ENCODE data around the gene ERF. TPM values are rescaled to one million over a fixed set of nuclear protein-coding genes. Genes with fewer than 3 reads are reported as not detected.
"Not testable (repeated sequence)": the region's sequence is repeated elsewhere in the genome, so short reads cannot be mapped to it uniquely, and the experiment has no call there.

ERF gene
- total and polyA plus RNA-seq, 4 experiments from 2014 or later: 2.7 to 39.9 (median 21.1) TPM

DNA sequence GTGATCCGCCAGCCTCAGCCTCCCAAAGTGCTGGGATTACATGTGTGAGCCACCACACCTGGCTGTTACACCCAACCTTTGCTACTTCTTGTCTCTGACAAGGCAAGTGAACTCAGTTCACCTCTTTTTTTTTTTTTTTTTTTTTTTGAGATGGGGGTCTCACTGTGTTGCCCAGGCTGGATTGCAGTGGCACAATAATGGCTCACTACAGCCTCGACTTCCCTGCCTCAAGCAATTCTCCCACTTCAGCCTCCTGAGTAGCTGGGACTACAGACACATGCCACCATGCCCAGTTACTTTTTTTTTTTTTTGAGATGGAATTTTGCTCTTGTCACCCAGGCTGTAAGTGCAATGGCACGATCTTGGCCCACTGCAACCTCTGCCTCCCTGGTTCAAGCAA lies 2.9 kb upstream of the ERF start:
- POLR2A ChIA-PET (ENCODE audit: partially characterized antibody): interaction anchor here (1.3 to 1.7 kb wide), 2 partner anchors 17 to 28 kb away, joined by 3 to 4 read pairs; no protein-coding TSS in a partner anchor

DNA sequence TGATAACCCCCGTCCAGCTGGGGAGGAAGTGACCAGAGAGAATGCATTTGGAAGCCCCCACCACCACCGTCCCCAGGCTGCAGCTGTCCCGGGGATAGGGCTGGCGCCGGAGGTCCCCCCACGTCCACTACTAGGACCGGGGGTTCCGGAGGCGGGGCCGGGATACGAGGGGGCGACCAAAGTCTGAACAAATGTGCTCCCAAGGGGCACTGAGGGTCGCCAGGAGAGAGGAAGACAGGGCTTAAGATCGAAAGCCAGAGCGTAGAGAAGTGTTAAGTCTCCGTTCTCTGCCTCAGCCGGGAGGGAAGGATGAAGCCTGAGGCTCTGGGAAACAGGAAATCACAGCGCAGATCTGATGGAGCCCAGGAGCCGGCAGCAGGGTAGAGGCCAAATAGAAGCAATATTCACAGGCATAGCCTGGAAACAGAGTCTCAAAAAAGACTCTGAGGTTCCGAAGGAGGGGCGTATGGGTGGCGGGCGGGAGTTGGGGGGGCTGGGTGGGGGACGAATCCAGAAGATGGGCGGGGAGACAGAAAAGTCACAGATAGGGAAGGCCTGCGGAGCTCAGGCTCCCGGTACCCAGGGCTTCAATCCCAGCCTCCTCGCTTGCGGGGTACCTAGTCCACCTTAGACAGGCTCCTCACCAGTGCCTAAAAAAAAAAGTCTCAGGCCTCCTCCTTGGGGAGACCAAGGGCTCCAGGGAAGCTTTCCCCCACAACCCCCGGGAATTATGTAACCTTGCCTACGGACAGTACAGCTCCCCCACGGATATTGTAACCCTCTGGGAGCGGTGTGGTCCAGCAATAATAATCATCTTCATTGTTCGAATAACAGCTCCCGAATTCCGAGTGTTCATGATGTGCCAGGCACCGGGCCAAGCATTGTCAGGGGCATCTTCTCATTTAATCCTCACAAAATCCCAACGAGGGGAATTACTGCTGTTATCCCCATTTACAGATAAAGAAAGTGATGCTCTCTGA lies 1.1 kb upstream of the ERF start:
- H3K27ac Mint-ChIP-seq: peak overlapping the region; percentile 81 to 88 (median 86)
- DNase-seq: no peak
- CTCF ChIA-PET (ENCODE audit: partially characterized antibody): interaction anchor here (1.2 to 1.3 kb wide), 2 partner anchors 13 to 23 kb away, joined by 4 to 6 read pairs; partner anchors contain the start of gene GSK3A

More for the DNA sequence above, 2.9 kb upstream of the ERF start:
- intact Hi-C loops (cut with micrococcal nuclease); H3K27me3 Mint-ChIP-seq; H3K4me3 Mint-ChIP-seq; H3K27me3 ChIP-seq (ENCODE audit: insufficient read depth, low read length); H3K27ac ChIP-seq (ENCODE audit: low read depth, low read length); H3K4me3 ChIP-seq (ENCODE audit: low read length in 2 of 2); H3K36me3 Mint-ChIP-seq; H3K9me3 ChIP-seq (ENCODE audit: control insufficient read depth in 1 of 2, low read length in 2 of 2); DNase-seq; H3K36me3 ChIP-seq (ENCODE audit: insufficient read depth, low read length); H3K9me3 Mint-ChIP-seq: not testable (repeated sequence)
- Mint-ChIP-seq H3K4me1 (peaks cover 4 to 17% (median 11%) of the 10 kb centered on the region in 4 donors), H3K27ac (peak overlapping the region in 2 of 7 donors; percentile 35 to 56)
- CTCF ChIA-PET (ENCODE audit: partially characterized antibody): interaction anchor here (0.7 to 1.6 kb wide), 2 partner anchors 22 to 1514 kb away, joined by 3 to 8 read pairs; no protein-coding TSS in a partner anchor
- H3K4me1 ChIP-seq (ENCODE audit: insufficient read depth, low read length): peaks cover 13% of the 10 kb centered on the region

DNA sequence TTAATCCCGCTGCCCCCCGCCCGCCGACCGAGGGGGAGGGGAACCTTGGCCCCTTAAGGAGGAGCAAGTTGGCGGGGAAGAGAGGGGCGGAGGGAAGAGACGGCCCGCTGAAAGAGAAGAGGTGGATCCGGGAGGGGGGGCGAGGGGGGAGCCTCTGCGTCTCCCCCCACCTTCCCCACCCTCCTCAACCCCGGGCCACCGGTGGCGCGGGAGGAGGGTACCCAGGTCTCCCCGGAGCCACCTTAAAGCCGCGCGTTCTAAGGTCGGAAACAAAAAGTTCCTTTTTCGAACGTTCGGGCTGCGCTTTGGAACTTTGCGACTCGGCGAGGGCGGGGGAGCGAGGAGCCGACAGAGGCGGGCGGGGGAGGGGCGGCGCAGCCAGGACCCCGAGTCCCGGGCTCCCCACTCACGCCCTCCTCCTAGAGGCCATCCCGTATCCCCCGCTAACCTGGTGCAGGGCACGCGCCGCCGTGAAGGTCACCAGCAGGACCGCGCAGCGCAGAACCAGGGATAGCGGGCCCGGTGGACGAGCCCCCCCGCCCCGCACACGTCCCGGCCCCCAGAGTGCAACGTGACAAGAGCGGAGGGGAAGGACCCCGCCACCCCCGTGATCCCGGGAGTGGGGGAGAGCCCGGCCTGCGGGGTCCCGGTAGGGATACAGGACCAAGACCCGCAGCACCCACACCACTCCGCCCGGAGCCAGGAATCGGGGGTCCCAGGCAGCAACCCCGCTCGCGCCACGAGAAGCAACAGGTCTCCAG lies 659 bp downstream of the ERF start:
- peaks cover 12 to 44% (median 29%) of the 10 kb centered on the region in 4 donors for H3K4me1 Mint-ChIP-seq
- Histone ChIP-seq H3K27ac (ENCODE audit: low read depth, low read length) (peak overlapping the region; percentile 93), H3K27me3 (ENCODE audit: insufficient read depth, low read length) (no peaks in the 10 kb centered on the region), H3K4me3 (ENCODE audit: low read length in 2 of 2) (peak overlapping the region; percentile 69 to 90), H3K9me3 (ENCODE audit: control insufficient read depth in 1 of 2, low read length in 2 of 2) (no peaks in the 10 kb centered on the region), H3K4me1 (ENCODE audit: insufficient read depth, low read length) (peaks cover 35% of the 10 kb centered on the region), H3K36me3 (ENCODE audit: insufficient read depth, low read length) (no peaks in the 10 kb centered on the region)
- no peaks in the 10 kb centered on the region for H3K9me3 Mint-ChIP-seq
- intact Hi-C loops (cut with micrococcal nuclease): loop anchor here (1.0 to 2.0 kb wide), 2 partner anchors 29 to 49 kb away; partner anchors contain the start of genes PAFAH1B3 and PRR19
- H3K4me3 Mint-ChIP-seq: peak overlapping the region; percentile 71 to 85 (median 78)
- DNase-seq: peak; percentile 79 to 86 (median 84)
- H3K27me3 Mint-ChIP-seq: peaks cover 3 to 4% of the 10 kb centered on the region in 2 donors
- H3K36me3 Mint-ChIP-seq: peaks cover 0 to 15% of the 10 kb centered on the region in 2 donors
- ChIA-PET CTCF (ENCODE audit: partially characterized antibody) (no interaction called here), POLR2A (ENCODE audit: partially characterized antibody) (interaction anchor here (1.4 kb wide), 2 partner anchors 10 to 26 kb away, joined by 5 to 8 read pairs; no protein-coding TSS in a partner anchor)
- H3K27ac Mint-ChIP-seq: peak overlapping the region; percentile 73 to 87 (median 83)

More for the DNA sequence above, 1.1 kb upstream of the ERF start:
- H3K9me3 Mint-ChIP-seq: no peaks in the 10 kb centered on the region
- peaks cover 0 to 13% of the 10 kb centered on the region in 2 donors for H3K36me3 Mint-ChIP-seq
- no peaks in the 10 kb centered on the region for H3K9me3 ChIP-seq (ENCODE audit: control insufficient read depth in 1 of 2, low read length in 2 of 2)
- H3K4me1 ChIP-seq (ENCODE audit: insufficient read depth, low read length): peaks cover 29% of the 10 kb centered on the region
- intact Hi-C loops (cut with micrococcal nuclease): loop anchor here (1.0 to 2.0 kb wide), 6 partner anchors 12 to 69 kb away; partner anchors contain the start of genes DEDD2, MEGF8, PAFAH1B3 and PRR19
- peak overlapping the region; percentile 93 for H3K27ac ChIP-seq (ENCODE audit: low read depth, low read length)
- peak overlapping the region; percentile 76 to 88 (median 82) for H3K4me3 Mint-ChIP-seq
- H3K4me1 Mint-ChIP-seq: peaks cover 12 to 32% (median 23%) of the 10 kb centered on the region in 4 donors
- peaks cover 3 to 4% of the 10 kb centered on the region in 2 donors for H3K27me3 Mint-ChIP-seq
- peak overlapping the region; percentile 36 to 45 for H3K4me3 ChIP-seq (ENCODE audit: low read length in 2 of 2)
- POLR2A ChIA-PET (ENCODE audit: partially characterized antibody): interaction anchor here (0.8 to 1.7 kb wide), 12 partner anchors 10 to 46 kb away, joined by 3 to 22 read pairs (median 4); partner anchors contain the start of genes CIC, GSK3A and PAFAH1B3
- no peaks in the 10 kb centered on the region for H3K27me3 ChIP-seq (ENCODE audit: insufficient read depth, low read length)
- H3K36me3 ChIP-seq (ENCODE audit: insufficient read depth, low read length): no peaks in the 10 kb centered on the region

DNA sequence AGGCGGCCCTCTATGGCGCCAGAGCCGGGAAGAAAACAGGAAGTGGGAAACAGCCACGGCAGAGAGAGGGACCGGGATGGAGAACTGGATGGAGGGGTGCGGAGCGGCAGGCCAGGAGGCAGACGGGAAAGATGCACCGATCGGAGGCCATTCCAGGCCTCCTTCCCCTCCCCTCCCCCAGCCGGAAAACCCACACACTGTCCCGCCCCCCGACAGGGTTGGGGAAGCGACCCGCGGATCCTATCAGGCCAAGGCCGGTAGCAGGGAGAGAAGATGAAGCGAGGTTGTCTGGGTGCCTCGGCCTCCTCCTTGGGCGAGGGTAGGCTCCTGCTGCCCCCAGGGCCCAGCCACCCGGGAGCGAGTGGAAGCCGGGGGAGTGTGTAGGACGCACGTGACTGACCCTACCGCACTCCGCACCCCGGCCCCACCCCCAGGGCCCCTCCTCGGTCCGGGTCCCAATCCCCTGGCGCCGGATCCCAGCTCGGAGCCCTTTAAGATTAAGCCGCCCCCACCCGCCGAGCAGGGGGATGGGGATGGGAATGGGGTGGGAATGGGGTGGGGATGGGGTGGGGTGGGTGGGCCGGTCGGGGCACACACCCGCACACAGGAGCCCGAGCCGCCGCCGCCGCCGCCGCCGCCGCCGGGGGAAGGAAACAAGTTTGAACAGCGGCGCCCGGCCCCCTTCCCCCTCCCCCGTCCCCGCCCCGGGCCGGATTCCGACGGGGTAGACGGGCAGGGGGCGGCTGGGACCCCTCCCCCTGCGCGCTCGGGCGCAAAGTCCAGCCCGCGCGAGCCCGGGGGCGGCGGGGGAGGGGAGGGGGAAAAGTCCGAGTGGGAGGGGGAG lies 1.5 kb downstream of the ERF start:
- Mint-ChIP-seq H3K4me1 (peaks cover 12 to 44% (median 29%) of the 10 kb centered on the region in 4 donors), H3K27ac (peak overlapping the region; percentile 95 to 98 (median 97)), H3K36me3 (peaks cover 0 to 17% of the 10 kb centered on the region in 2 donors), H3K27me3 (peaks cover 3 to 4% of the 10 kb centered on the region in 2 donors), H3K9me3 (no peaks in the 10 kb centered on the region), H3K4me3 (peak overlapping the region; percentile 90 to 97 (median 92))
- H3K27ac ChIP-seq (ENCODE audit: low read depth, low read length): peak overlapping the region; percentile 93
- peak; percentile 62 to 76 (median 70) for DNase-seq
- H3K4me1 ChIP-seq (ENCODE audit: insufficient read depth, low read length): peaks cover 35% of the 10 kb centered on the region
- ChIA-PET CTCF (ENCODE audit: partially characterized antibody) (no interaction called here), POLR2A (ENCODE audit: partially characterized antibody) (interaction anchor here (1.4 kb wide), 2 partner anchors 9 to 26 kb away, joined by 5 to 8 read pairs; no protein-coding TSS in a partner anchor)
- H3K4me3 ChIP-seq (ENCODE audit: low read length in 2 of 2): peak overlapping the region in 1 of 2 donors; percentile 90
- intact Hi-C loops (cut with micrococcal nuclease): loop anchor here (1.0 to 2.0 kb wide), 2 partner anchors 30 to 49 kb away; partner anchors contain the start of genes PAFAH1B3 and PRR19
- H3K9me3 ChIP-seq (ENCODE audit: control insufficient read depth in 1 of 2, low read length in 2 of 2): no peaks in the 10 kb centered on the region
- no peaks in the 10 kb centered on the region for H3K27me3 ChIP-seq (ENCODE audit: insufficient read depth, low read length)
- no peaks in the 10 kb centered on the region for H3K36me3 ChIP-seq (ENCODE audit: insufficient read depth, low read length)

DNA sequence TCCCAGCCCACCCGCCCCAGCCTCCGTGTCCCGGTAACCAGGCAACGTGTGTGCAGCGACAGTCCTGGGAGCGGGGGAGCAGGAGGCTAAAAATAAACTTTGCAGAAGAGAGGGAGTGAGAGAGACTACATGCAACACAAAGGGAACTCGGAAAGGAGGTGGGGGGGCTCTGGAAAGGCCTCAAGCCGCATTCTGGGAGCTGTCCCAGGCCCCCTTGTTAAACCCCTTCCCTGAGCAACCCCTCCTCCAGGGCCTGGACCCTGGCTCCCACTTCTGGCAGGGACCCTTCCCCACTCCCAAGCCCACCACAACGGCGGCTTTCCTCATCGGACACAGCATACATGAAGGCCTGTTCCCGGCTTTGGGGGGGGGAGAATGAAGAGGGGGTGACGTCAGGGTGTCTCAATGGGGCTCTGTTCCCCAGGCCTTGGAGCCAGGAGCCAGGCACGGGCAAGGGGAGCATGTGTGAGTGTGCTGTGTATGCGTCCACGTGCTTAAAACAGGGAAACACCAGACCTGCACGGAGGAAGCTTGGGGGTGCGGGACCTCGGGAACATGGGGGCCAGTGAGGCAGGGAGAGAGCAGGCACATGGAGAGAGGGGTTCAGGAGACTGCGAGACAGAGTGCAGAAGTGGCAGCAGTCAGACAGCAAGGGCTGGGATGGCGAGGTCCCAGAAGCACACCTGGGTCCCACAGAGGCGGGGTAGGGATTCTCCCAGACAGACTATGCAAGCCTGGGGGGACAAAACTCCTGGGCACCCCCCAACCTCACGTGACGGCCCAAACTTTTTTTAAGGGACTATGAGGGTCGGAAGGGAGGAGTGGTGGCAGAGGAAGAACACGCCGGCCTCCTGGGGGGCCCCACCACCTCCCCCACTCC lies 2.3 kb downstream of the ERF start:
- intact Hi-C loops (cut with micrococcal nuclease): no loop called here
- H3K4me1 Mint-ChIP-seq: peaks cover 12 to 44% (median 29%) of the 10 kb centered on the region in 4 donors

More for the DNA sequence above, 2.3 kb downstream of the ERF start:
- Mint-ChIP-seq H3K9me3 (no peaks in the 10 kb centered on the region), H3K27me3 (peaks cover 3 to 4% of the 10 kb centered on the region in 2 donors), H3K4me3 (peak overlapping the region; percentile 90 to 97 (median 92)), H3K36me3 (peaks cover 0 to 17% of the 10 kb centered on the region in 2 donors), H3K27ac (peak overlapping the region; percentile 95 to 98 (median 97))
- Histone ChIP-seq H3K9me3 (ENCODE audit: control insufficient read depth in 1 of 2, low read length in 2 of 2) (no peaks in the 10 kb centered on the region), H3K27ac (ENCODE audit: low read depth, low read length) (peak overlapping the region; percentile 73), H3K36me3 (ENCODE audit: insufficient read depth, low read length) (no peaks in the 10 kb centered on the region), H3K4me1 (ENCODE audit: insufficient read depth, low read length) (peaks cover 35% of the 10 kb centered on the region), H3K27me3 (ENCODE audit: insufficient read depth, low read length) (no peaks in the 10 kb centered on the region), H3K4me3 (ENCODE audit: low read length in 2 of 2) (peak overlapping the region in 1 of 2 donors; percentile 90)
- POLR2A ChIA-PET (ENCODE audit: partially characterized antibody): interaction anchor here (1.4 to 2.2 kb wide), 3 partner anchors 9 to 29 kb away, joined by 5 to 20 read pairs (median 8); no protein-coding TSS in a partner anchor
- DNase-seq: no peak
- CTCF ChIA-PET (ENCODE audit: partially characterized antibody): interaction anchor here (1.0 to 3.5 kb wide), 5 partner anchors 9 to 46 kb away, joined by 3 to 19 read pairs (median 5); no protein-coding TSS in a partner anchor
